WI38 (cell line): ENCODE results near the gene PRR5.

ENCODE experiments used
- H3K4me3 ChIP-seq: 2 replicates; pipeline ENCODE4 v1.5.1; 2011; ENCODE audit warnings: low read depth, mild to moderate bottlenecking, control low read depth, low read length
- TF ChIP-seq, protein P1 (sequence below): IDR thresholded peaks from 2 replicates; pipeline ENCODE4 v1.5.1; 2012; ENCODE audit warnings: low read depth, mild to moderate bottlenecking, control low read depth, low read length

PRR5 gene

GRCh38 chr22:44755417-44755816 is 53.4 kb downstream of the PRR5 start:
- H3K4me3 ChIP-seq: no peak overlapping the region
- TF ChIP-seq, protein P1, sequence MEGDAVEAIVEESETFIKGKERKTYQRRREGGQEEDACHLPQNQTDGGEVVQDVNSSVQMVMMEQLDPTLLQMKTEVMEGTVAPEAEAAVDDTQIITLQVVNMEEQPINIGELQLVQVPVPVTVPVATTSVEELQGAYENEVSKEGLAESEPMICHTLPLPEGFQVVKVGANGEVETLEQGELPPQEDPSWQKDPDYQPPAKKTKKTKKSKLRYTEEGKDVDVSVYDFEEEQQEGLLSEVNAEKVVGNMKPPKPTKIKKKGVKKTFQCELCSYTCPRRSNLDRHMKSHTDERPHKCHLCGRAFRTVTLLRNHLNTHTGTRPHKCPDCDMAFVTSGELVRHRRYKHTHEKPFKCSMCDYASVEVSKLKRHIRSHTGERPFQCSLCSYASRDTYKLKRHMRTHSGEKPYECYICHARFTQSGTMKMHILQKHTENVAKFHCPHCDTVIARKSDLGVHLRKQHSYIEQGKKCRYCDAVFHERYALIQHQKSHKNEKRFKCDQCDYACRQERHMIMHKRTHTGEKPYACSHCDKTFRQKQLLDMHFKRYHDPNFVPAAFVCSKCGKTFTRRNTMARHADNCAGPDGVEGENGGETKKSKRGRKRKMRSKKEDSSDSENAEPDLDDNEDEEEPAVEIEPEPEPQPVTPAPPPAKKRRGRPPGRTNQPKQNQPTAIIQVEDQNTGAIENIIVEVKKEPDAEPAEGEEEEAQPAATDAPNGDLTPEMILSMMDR: no peak

GRCh38 chr22:44755956-44756361 is 54.0 kb downstream of the PRR5 start:
- TF ChIP-seq, protein P1: no peak
- H3K4me3 ChIP-seq: no peak overlapping the region

DNA sequence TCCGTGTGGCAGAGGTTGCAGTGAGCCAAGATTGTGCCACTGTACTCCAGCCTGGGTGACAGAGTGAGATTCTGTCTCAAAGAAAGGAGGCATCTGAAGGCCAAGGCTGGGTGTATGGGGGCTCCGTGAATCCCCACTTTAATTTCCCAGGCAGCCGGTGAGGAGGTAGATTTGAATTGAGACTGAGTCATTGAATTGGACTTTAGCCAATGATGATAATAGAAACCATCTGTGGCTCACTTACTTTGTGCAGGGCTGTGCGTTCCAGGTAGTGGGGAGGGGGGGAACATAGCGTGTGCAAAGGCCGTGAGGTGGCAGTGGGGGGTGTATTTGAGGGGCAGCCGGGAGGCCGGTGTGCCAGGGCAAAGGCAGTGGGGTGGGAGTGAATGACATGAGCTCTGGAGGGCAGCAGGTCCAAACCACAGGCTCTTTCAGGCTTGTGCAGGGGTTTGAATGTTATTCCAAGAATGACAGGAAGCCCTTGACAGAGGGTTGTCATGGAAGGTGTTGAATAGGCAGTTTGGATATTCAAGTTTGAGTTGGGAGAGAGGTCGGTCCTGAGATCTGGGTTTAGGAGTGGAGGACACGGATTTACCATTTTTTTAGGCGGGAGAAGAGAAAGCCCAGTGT is 56.5 kb downstream of the PRR5 start:
- TF ChIP-seq, protein P1: no peak
- no peak overlapping the region for H3K4me3 ChIP-seq

GRCh38 chr22:44759001-44759400 is 57.0 kb downstream of the PRR5 start:
- no peak overlapping the region for H3K4me3 ChIP-seq
- TF ChIP-seq, protein P1: no peak

DNA sequence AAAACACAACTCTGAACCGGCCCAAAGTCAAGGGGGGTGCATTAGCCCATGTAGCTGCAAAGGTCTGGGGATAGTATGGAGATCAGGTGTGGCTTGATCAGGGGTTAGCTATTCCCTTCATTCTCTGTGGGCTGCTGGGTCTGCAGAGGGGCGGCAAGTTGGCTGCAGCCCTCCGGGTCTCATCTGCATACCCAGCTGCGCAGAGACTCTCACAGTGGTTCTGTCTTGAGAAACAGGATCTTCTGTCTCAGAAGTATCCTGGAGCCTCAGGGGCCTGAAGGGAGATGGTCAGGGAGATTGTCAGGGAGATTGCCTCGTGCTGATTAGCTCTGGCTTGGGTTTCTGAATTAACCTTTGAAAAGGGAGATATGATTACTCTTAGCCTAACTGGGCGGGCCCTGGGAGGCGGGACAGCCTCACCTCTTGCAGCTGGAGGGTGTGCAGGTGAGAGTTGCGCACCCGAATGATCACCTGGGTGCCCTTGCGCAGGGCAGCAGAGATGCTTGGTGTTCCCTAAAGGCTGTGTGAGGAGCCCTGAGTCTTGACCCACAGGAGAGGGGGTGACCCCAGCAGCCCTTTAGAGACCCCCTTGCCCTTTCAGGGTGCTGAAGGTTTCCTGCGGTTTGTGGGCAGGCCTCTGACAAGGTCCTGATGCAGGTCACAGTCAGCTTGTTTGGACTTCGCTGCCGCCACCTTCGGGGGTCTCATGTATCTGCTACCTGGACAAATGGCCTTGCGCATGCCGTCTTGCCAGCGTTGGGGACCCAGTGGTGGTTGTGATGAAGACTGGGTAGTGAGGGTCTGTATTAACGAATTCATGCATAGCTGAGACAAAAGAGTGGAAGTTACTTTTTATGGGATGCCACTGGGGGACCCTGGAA is 57.7 kb downstream of the PRR5 start:
- no peak overlapping the region for H3K4me3 ChIP-seq
- TF ChIP-seq, protein P1: no peak

DNA sequence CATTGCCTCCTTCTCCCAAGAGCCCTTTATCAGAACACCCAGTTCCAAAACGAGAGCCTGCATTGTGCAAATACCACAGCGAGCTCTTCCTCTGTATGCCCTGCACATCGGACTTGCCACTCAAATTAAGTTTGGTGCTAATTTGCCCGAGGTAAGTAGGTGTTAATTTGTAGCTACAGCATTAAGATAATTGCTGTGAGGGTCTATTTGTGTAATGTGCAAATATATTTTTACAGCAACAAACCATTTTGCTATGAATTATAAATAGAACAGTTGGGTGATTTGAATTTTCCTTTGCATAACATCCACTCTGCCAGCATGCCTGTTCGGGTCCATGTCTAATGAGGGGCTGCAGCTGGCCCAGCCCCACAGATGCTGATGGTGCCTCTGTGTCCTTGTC is 58.5 kb downstream of the PRR5 start:
- no peak overlapping the region for H3K4me3 ChIP-seq
- TF ChIP-seq, protein P1: no peak

DNA sequence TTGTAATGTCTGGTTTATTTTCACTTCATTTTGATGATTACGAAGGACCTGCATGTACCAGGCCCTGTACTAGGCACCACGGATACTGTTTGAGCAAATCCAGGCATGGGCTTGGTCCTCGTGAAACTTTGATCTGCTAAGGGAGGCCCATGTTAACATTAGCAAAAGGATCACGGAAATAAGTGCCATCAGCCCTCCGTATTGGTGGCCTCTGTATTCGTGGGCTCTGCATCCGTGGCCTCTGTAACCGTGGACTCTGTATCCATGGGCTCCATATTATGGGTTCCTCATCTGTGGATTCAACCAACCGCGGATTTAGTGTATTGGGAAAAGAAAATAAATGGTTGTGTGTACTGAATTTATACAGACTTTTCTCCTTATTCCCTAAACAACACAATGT is 59.0 kb downstream of the PRR5 start:
- H3K4me3 ChIP-seq: no peak overlapping the region
- TF ChIP-seq, protein P1: no peak
